HepG2 (cell line): Measurements from ENCODE around the gene HS3ST5. TPM values are rescaled to one million over a fixed set of nuclear protein-coding genes. Genes with fewer than 3 reads are reported as not detected.
A peak's percentile ranks its signal among the peaks of the same experiment; 100 is the strongest.

Experiments
- CENPX ChIP-seq: sonication (generic); formaldehyde crosslinking; IDR thresholded peaks from 2 replicates; pipeline ENCODE4 v1.9.0; 2021; ENCODE audit warnings: mild to moderate bottlenecking, missing genetic modification reagents, moderate library complexity
- CSRNP1 ChIP-seq: sonication (generic); formaldehyde crosslinking; IDR thresholded peaks from 2 replicates; pipeline ENCODE4 v1.8.1; 2023; ENCODE audit warnings: mild to moderate bottlenecking, missing genetic modification reagents
- FOXK1 ChIP-seq: sonication (generic); formaldehyde crosslinking; IDR thresholded peaks from 2 replicates; pipeline ENCODE4 v1.4.0; 2020; ENCODE audit warnings: low read depth, missing genetic modification reagents, borderline replicate concordance
- HCFC1 ChIP-seq: fragments of 150-350 bp; IDR thresholded peaks from 2 replicates; pipeline ENCODE4 v1.6.1; 2014; ENCODE audit warnings: low read depth, low read length
- HDAC1 ChIP-seq: sonication (generic); formaldehyde crosslinking; IDR thresholded peaks from 2 replicates; pipeline ENCODE4 v1.5.1; 2020; ENCODE audit warnings: mild to moderate bottlenecking, missing genetic modification reagents
- MED13 ChIP-seq: sonication (generic); formaldehyde crosslinking; IDR thresholded peaks from 2 replicates; pipeline ENCODE4 v1.5.0; 2020; ENCODE audit warnings: missing genetic modification reagents
- STAG1 ChIP-seq: sonication (generic); formaldehyde crosslinking; IDR thresholded peaks from 2 replicates; pipeline ENCODE4 v1.4.0; 2020; ENCODE audit warnings: missing genetic modification reagents
- TBP ChIP-seq: sonication (generic); formaldehyde crosslinking; IDR thresholded peaks from 2 replicates; pipeline ENCODE4 v1.5.0; 2020; ENCODE audit warnings: missing genetic modification reagents
- ZBTB21 ChIP-seq: sonication (generic); formaldehyde crosslinking; IDR thresholded peaks from 2 replicates; pipeline ENCODE4 v1.4.0; 2020; ENCODE audit warnings: missing genetic modification reagents
- ZBTB42 ChIP-seq: sonication (generic); formaldehyde crosslinking; IDR thresholded peaks from 2 replicates; pipeline ENCODE4 v1.5.0; 2020; ENCODE audit warnings: mild to moderate bottlenecking, missing genetic modification reagents
- ZFP1 ChIP-seq: IDR thresholded peaks from 2 replicates; pipeline ENCODE4 v1.6.1; 2016
- ZMYM3 ChIP-seq: sonication (generic); formaldehyde crosslinking; IDR thresholded peaks from 2 replicates; pipeline ENCODE4 v1.5.1; 2020; ENCODE audit warnings: mild to moderate bottlenecking, missing genetic modification reagents
- polyA plus RNA-seq, 8 experiments: library from polyadenylated mRNA; depleted of rRNA in 3 of 8; stranded (reverse) in 7 of 8; unstranded in 1 of 8; fragments of >200 nt; fragmentation: Illumina TruSeq in 4 of 8; extraction: Trizol in 4 of 8; gene quantifications; 2 replicates each; pipeline versions ENCODE4 v1.2.1 to v1.2.3, GENCODE V29; 2011 to 2016; ENCODE audit warnings: low read depth in 4 of 8, missing spikeins in 1 of 8, mixed read lengths in 1 of 8; ENCODE audit not compliant: insufficient read depth in 1 of 8
- total RNA-seq, 5 experiments: library from RNA; depleted of rRNA; stranded (reverse); fragments of >200 nt; fragmentation: Illumina TruSeq; extraction: Trizol; gene quantifications; 2 replicates each; pipeline ENCODE4 v1.2.3, GENCODE V29; 2016; ENCODE audit warnings: low read depth in 1 of 5
- TF ChIP-seq, protein P1 (sequence below), 2 experiments: sonication (generic) in 1 of 2; formaldehyde crosslinking in 1 of 2; IDR thresholded peaks; 2 replicates each; pipeline versions ENCODE4 v1.6.1 to v1.9.0; 2014 to 2022; ENCODE audit warnings: antibody characterized with exemption in 1 of 2, borderline replicate concordance in 1 of 2, inconsistent platforms in 1 of 2, low read depth in 1 of 2, missing genetic modification reagents in 1 of 2
- TF ChIP-seq, protein P2 (sequence below): sonication (generic); formaldehyde crosslinking; IDR thresholded peaks from 2 replicates; pipeline ENCODE4 v1.5.0; 2020; ENCODE audit warnings: missing genetic modification reagents
- TF ChIP-seq, protein P3 (sequence below): sonication (generic); formaldehyde crosslinking; IDR thresholded peaks from 2 replicates; pipeline ENCODE4 v1.5.0; 2020; ENCODE audit warnings: mild to moderate bottlenecking, missing genetic modification reagents, borderline replicate concordance

HS3ST5 gene
- total and polyA plus RNA-seq, 2 of the 13 experiments (the other 11 are each of a cell fraction or from before 2014, with no cell fraction given), result 1.1 to 1.6 TPM

GRCh38 chr6:114342826-114343781, at the start of gene HS3ST5 (continued):
- TF ChIP-seq ZMYM3, result 0 out of 2 replicates have a peak, but pooled peaks have one; percentile 7
- TF ChIP-seq MED13 (CRISPR knock-in tag), result no peak
- TF ChIP-seq HCFC1, result no peak
- no peak for TF ChIP-seq TBP
- no peak for TF ChIP-seq CSRNP1 (CRISPR knock-in tag)
- TF ChIP-seq STAG1 (CRISPR knock-in tag), result peak; percentile 77
- TF ChIP-seq, protein P1, sequence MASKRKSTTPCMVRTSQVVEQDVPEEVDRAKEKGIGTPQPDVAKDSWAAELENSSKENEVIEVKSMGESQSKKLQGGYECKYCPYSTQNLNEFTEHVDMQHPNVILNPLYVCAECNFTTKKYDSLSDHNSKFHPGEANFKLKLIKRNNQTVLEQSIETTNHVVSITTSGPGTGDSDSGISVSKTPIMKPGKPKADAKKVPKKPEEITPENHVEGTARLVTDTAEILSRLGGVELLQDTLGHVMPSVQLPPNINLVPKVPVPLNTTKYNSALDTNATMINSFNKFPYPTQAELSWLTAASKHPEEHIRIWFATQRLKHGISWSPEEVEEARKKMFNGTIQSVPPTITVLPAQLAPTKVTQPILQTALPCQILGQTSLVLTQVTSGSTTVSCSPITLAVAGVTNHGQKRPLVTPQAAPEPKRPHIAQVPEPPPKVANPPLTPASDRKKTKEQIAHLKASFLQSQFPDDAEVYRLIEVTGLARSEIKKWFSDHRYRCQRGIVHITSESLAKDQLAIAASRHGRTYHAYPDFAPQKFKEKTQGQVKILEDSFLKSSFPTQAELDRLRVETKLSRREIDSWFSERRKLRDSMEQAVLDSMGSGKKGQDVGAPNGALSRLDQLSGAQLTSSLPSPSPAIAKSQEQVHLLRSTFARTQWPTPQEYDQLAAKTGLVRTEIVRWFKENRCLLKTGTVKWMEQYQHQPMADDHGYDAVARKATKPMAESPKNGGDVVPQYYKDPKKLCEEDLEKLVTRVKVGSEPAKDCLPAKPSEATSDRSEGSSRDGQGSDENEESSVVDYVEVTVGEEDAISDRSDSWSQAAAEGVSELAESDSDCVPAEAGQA (IDR thresholded peaks at IDR 0.05; ENCODE audit: low read depth), result no peak
- TF ChIP-seq, protein P1 (CRISPR knock-in tag; IDR thresholded peaks at IDR 0.05; ENCODE audit: borderline replicate concordance), result no peak
- no peak for TF ChIP-seq CENPX
- no peak for TF ChIP-seq ZBTB42 (CRISPR knock-in tag)
- TF ChIP-seq, protein P2, sequence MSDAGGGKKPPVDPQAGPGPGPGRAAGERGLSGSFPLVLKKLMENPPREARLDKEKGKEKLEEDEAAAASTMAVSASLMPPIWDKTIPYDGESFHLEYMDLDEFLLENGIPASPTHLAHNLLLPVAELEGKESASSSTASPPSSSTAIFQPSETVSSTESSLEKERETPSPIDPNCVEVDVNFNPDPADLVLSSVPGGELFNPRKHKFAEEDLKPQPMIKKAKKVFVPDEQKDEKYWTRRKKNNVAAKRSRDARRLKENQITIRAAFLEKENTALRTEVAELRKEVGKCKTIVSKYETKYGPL, result no peak
- TF ChIP-seq FOXK1, result no peak
- no peak; the same call in 1 of the 2 replicates for TF ChIP-seq HDAC1
- no peak for TF ChIP-seq ZBTB21
- TF ChIP-seq, protein P3, sequence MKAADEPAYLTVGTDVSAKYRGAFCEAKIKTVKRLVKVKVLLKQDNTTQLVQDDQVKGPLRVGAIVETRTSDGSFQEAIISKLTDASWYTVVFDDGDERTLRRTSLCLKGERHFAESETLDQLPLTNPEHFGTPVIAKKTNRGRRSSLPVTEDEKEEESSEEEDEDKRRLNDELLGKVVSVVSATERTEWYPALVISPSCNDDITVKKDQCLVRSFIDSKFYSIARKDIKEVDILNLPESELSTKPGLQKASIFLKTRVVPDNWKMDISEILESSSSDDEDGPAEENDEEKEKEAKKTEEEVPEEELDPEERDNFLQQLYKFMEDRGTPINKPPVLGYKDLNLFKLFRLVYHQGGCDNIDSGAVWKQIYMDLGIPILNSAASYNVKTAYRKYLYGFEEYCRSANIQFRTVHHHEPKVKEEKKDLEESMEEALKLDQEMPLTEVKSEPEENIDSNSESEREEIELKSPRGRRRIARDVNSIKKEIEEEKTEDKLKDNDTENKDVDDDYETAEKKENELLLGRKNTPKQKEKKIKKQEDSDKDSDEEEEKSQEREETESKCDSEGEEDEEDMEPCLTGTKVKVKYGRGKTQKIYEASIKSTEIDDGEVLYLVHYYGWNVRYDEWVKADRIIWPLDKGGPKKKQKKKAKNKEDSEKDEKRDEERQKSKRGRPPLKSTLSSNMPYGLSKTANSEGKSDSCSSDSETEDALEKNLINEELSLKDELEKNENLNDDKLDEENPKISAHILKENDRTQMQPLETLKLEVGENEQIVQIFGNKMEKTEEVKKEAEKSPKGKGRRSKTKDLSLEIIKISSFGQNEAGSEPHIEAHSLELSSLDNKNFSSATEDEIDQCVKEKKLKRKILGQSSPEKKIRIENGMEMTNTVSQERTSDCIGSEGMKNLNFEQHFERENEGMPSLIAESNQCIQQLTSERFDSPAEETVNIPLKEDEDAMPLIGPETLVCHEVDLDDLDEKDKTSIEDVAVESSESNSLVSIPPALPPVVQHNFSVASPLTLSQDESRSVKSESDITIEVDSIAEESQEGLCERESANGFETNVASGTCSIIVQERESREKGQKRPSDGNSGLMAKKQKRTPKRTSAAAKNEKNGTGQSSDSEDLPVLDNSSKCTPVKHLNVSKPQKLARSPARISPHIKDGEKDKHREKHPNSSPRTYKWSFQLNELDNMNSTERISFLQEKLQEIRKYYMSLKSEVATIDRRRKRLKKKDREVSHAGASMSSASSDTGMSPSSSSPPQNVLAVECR (CRISPR knock-in tag), result peak; percentile 17; the same call in 1 of the 2 replicates
- no peak for TF ChIP-seq ZFP1 (CRISPR knock-in tag)
